Measurements from ENCODE around the gene SEC24D.

Gene SEC24D

GRCh38 chr4:118749347-118749988 is 86.5 kb downstream of the SEC24D start:
- DNase-seq = no peak

GRCh38 chr4:118746251-118746919 is 89.5 kb downstream of the SEC24D start:
- no peak for DNase-seq

- DNase-seq = no peak
These were observed 90.6 kb downstream of the SEC24D start for GRCh38 chr4:118745357-118745756.

- DNase-seq = no peak
These were observed 92.1 kb downstream of the SEC24D start for GRCh38 chr4:118743867-118744266.

GRCh38 chr4:118742050-118742449 is 93.9 kb downstream of the SEC24D start:
- DNase-seq = no peak

- no peak for DNase-seq
These were observed 94.5 kb downstream of the SEC24D start for GRCh38 chr4:118741301-118741855.

GRCh38 chr4:118740869-118741268 is 95.1 kb downstream of the SEC24D start:
- no peak for DNase-seq

GRCh38 chr4:118739022-118739713 is 96.8 kb downstream of the SEC24D start:
- no peak for DNase-seq

- no peak for DNase-seq
These were observed 97.8 kb downstream of the SEC24D start for GRCh38 chr4:118738090-118738489.

GRCh38 chr4:118736900-118737299 is 99.0 kb downstream of the SEC24D start:
- no peak for DNase-seq

- no peak for DNase-seq
These were observed 101.3 kb downstream of the SEC24D start for GRCh38 chr4:118734491-118735205.

- DNase-seq = no peak
These were observed 103.2 kb downstream of the SEC24D start for GRCh38 chr4:118732591-118733330.

GRCh38 chr4:118730683-118731082 is 105.2 kb downstream of the SEC24D start:
- DNase-seq = no peak

GRCh38 chr4:118729287-118730286 is 106.3 kb downstream of the SEC24D start:
- DNase-seq = no peak

GRCh38 chr4:118727360-118727759 is 108.6 kb downstream of the SEC24D start:
- no peak for DNase-seq

GRCh38 chr4:118723369-118723768 is 112.6 kb downstream of the SEC24D start:
- DNase-seq = no peak

- no peak for DNase-seq
These were observed 114.2 kb downstream of the SEC24D start for GRCh38 chr4:118721752-118722151.

- DNase-seq = no peak
These were observed 117.3 kb downstream of the SEC24D start for GRCh38 chr4:118718511-118719170.

- no peak for DNase-seq
These were observed 119.6 kb downstream of the SEC24D start for GRCh38 chr4:118716304-118716703.

- no peak for DNase-seq
These were observed 121.2 kb downstream of the SEC24D start for GRCh38 chr4:118714682-118715081.

GRCh38 chr4:118712872-118713271 is 123.1 kb downstream of the SEC24D start:
- no peak for DNase-seq

Data from activated effector memory CD4-positive, alpha-beta T cell treated with Interleukin-2 at 50 U/mL for 16 hours (primary cell).